B cell (primary cell): ENCODE measurements around the gene CALHM1. TPM values are rescaled to one million over a fixed set of nuclear protein-coding genes. Genes with fewer than 3 reads are reported as not detected.

Experiments used
- ATAC-seq: fragments of 200-7000 bp; cut with Tn5 transposase; one replicate; pipeline ENCODE4 v1.10.0; 2021; ENCODE audit warnings: low read depth, mild to moderate bottlenecking, moderate number of reproducible peaks, moderate library complexity
- CTCF ChIA-PET: fragments of 350-600 bp; sonication (Branson Sonifier 250); formaldehyde crosslinking; loops from one replicate; lab custom pipeline; 2021; ENCODE audit warnings: antibody characterized with exemption, inconsistent platforms; lab: Charles Lee
- POLR2A ChIA-PET: fragments of 350-600 bp; sonication (Branson Sonifier 250); formaldehyde crosslinking; loops from one replicate; lab custom pipeline; 2021; ENCODE audit warnings: antibody characterized with exemption; lab: Charles Lee
- DNase-seq: peaks from one replicate; pipeline ENCODE4 v3.0.0; 2013
- H2AFZ ChIP-seq: 2 replicates; pipeline ENCODE4 v1.6.1; 2012; ENCODE audit warnings: mild to moderate bottlenecking, low read depth, low read length; ENCODE audit not compliant: insufficient read depth, poor library complexity, severe bottlenecking
- H3K27ac ChIP-seq, 2 donors: 1 replicate in 1 of 2; 2 replicates in 1 of 2; pipeline ENCODE4 v1.5.1; 2012 to 2013; ENCODE audit warnings: low read length in 2 of 2, mild to moderate bottlenecking in 2 of 2, moderate library complexity in 1 of 2
- H3K27me3 ChIP-seq, 4 experiments: fragments of 200-600 bp in 1 of 4; sonication (generic) in 1 of 4; replicated peaks in 1 of 4; 1 replicate in 2 of 4; 2 replicates in 2 of 4; pipeline versions ENCODE4 v1.6.1 to v1.7.0; 2013 to 2016; ENCODE audit warnings: low read length in 3 of 4, mild to moderate bottlenecking in 2 of 4, mixed read lengths in 1 of 4, moderate library complexity in 1 of 4; ENCODE audit not compliant: insufficient read depth in 4 of 4, control insufficient read depth in 3 of 4; ENCODE audit errors: control extremely low read depth in 1 of 4
- H3K36me3 ChIP-seq, 2 experiments: replicated peaks in 1 of 2; 1 replicate in 1 of 2; 2 replicates in 1 of 2; pipeline versions ENCODE4 v1.6.1 to v1.7.1; 2013; ENCODE audit warnings: low read length in 1 of 2; ENCODE audit not compliant: insufficient read depth in 2 of 2, control insufficient read depth in 1 of 2; ENCODE audit errors: control extremely low read depth in 1 of 2, extremely low read depth in 1 of 2
- H3K4me1 ChIP-seq, 2 donors: fragments of 200-600 bp in 1 of 2; sonication (generic) in 1 of 2; 1 replicate in 1 of 2; 2 replicates in 1 of 2; pipeline versions ENCODE4 v1.5.1 to v1.6.1; 2013 to 2017; ENCODE audit warnings: low read length in 2 of 2; ENCODE audit not compliant: control insufficient read depth in 2 of 2, insufficient read depth in 2 of 2
- H3K4me2 ChIP-seq: replicated peaks from 2 replicates; pipeline ENCODE3; 2012; ENCODE audit warnings: mild to moderate bottlenecking, low read depth, low read length; ENCODE audit not compliant: poor library complexity, severe bottlenecking
- H3K4me3 ChIP-seq, 5 experiments: fragments of 200-600 bp in 1 of 5; sonication (generic) in 1 of 5; 1 replicate in 3 of 5; 2 replicates in 2 of 5; pipeline versions ENCODE4 v1.5.1 to v1.7.0; 2011 to 2016; ENCODE audit warnings: low read length in 4 of 5, mild to moderate bottlenecking in 4 of 5, low read depth in 2 of 5, control low read depth in 1 of 5, moderate library complexity in 1 of 5; ENCODE audit not compliant: insufficient read depth in 1 of 5; ENCODE audit errors: control extremely low read depth in 1 of 5, extremely low read depth in 1 of 5
- H3K79me2 ChIP-seq: fragments of 200-600 bp; sonication (generic); one replicate; pipeline ENCODE4 v1.6.0; 2016; ENCODE audit warnings: low read length; ENCODE audit not compliant: control insufficient read depth, insufficient read depth
- H3K9ac ChIP-seq: fragments of 200-600 bp; sonication (generic); 2 replicates; pipeline ENCODE4 v1.6.1; 2017; ENCODE audit warnings: mild to moderate bottlenecking, low read length, moderate library complexity
- H3K9me3 ChIP-seq, 3 donors: one replicate each; pipeline versions ENCODE4 v1.6.1 to v1.7.1; 2013; ENCODE audit warnings: low read length in 2 of 3; ENCODE audit not compliant: control insufficient read depth in 2 of 3, insufficient read depth in 1 of 3; ENCODE audit errors: control extremely low read depth in 1 of 3
- H4K20me1 ChIP-seq: 2 replicates; pipeline ENCODE4 v1.6.0; 2012; ENCODE audit warnings: mild to moderate bottlenecking, low read length; ENCODE audit not compliant: insufficient read depth, control insufficient read depth, poor library complexity, severe bottlenecking
- H3K27ac Mint-ChIP-seq: one replicate; pipeline ENCODE4 v1.8.0; 2021; ENCODE audit warnings: mixed read lengths
- H3K27me3 Mint-ChIP-seq: one replicate; pipeline ENCODE4 v1.8.0; 2021; ENCODE audit warnings: mixed read lengths
- H3K4me1 Mint-ChIP-seq: one replicate; pipeline ENCODE4 v1.8.0; 2021; ENCODE audit warnings: mixed read lengths
- H3K4me3 Mint-ChIP-seq: one replicate; pipeline ENCODE4 v1.8.0; 2021; ENCODE audit warnings: mixed read lengths
- H3K9me3 Mint-ChIP-seq: one replicate; pipeline ENCODE4 v1.8.0; 2022; ENCODE audit warnings: mixed read lengths; ENCODE audit not compliant: insufficient read depth
- CTCF ChIP-seq: fragments of 200-600 bp; IDR thresholded peaks from one replicate; pipeline ENCODE4 v1.8.0; 2022; ENCODE audit warnings: antibody characterized with exemption, mild to moderate bottlenecking
- EZH2 ChIP-seq: IDR thresholded peaks from 2 replicates; pipeline ENCODE4 v1.6.1; 2012; ENCODE audit warnings: borderline replicate concordance, low read depth, mild to moderate bottlenecking, moderate library complexity, low read length; ENCODE audit not compliant: insufficient read depth, poor library complexity, severe bottlenecking
- WGBS: methylation state at CpG from one replicate; pipeline ENCODE4 v1.1.5; 2013; ENCODE audit warnings: missing lambda C conversion rate; ENCODE audit not compliant: insufficient coverage; 5-methylcytosine and 5-hydroxymethylcytosine counted together
- intact Hi-C: fragments of 100-400 bp; cut with micrococcal nuclease; formaldehyde crosslinking; loops from one replicate; pipeline ENCODE4 v1.10.0; 2022
- polyA plus RNA-seq: library from polyadenylated mRNA; depleted of rRNA; stranded (reverse); fragments of >200 nt; gene quantifications from 2 replicates; pipeline ENCODE4 v1.2.3, GENCODE V29; 2012
- total RNA-seq, 2 donors: library from RNA; stranded (reverse); fragments of 120-200 nt in 1 of 2; gene quantifications; 1 replicate in 1 of 2; 2 replicates in 1 of 2; pipeline versions ENCODE4 v1.2.3 to v1.2.4, GENCODE V29; 2013 to 2022

The CALHM1 gene
- total and polyA plus RNA-seq, 2 donors (not counting 1 experiment from before 2014, with no cell fraction given): 0.16 to 0.34 TPM

- Mint-ChIP-seq H3K4me3 (no peak overlapping the region), H3K27me3 (peaks cover 48% of the 10 kb centered on the region), H3K27ac (no peak overlapping the region), H3K4me1 (no peaks in the 10 kb centered on the region), H3K9me3 (no peaks in the 10 kb centered on the region)
- intact Hi-C loops: no loop called here
- H2AFZ ChIP-seq: no peak overlapping the region
- H3K79me2 ChIP-seq: no peaks in the 10 kb centered on the region
- H3K9me3 ChIP-seq: no peaks in the 10 kb centered on the region
- ChIA-PET POLR2A (no interaction called here), CTCF (interaction anchor here (1.1 to 1.5 kb wide), 3 partner anchors 12 to 183 kb away, joined by 3 to 4 read pairs (median 3); no protein-coding TSS in a partner anchor)
- DNase-seq: no peak
- H3K4me2 ChIP-seq: no peak overlapping the region
- H3K36me3 ChIP-seq: no peaks in the 10 kb centered on the region
- H3K4me3 ChIP-seq: no peak overlapping the region
- 70% methylated on average over 10 of the region's 13 CpGs for WGBS
- H3K4me1 ChIP-seq: no peaks in the 10 kb centered on the region
- peaks cover 0 to 18% (median 3%) of the 10 kb centered on the region in 4 experiments for H3K27me3 ChIP-seq
- H3K9ac ChIP-seq: no peak overlapping the region
- no peak for ATAC-seq
- no peak overlapping the region for H3K27ac ChIP-seq
- TF ChIP-seq EZH2: no peak
- TF ChIP-seq CTCF: no peak
- H4K20me1 ChIP-seq: no peaks in the 10 kb centered on the region
These were observed 44.4 kb upstream of the CALHM1 start for GRCh38 chr10:103502849-103503660.

GRCh38 chr10:103501186-103501585 lies 42.5 kb upstream of the CALHM1 start:
- Histone ChIP-seq H3K36me3 (no peaks in the 10 kb centered on the region), H3K4me2 (no peak overlapping the region), H3K27ac (no peak overlapping the region), H3K27me3 (peaks cover 0 to 23% (median 3%) of the 10 kb centered on the region in 4 experiments), H3K4me3 (no peak overlapping the region), H4K20me1 (no peaks in the 10 kb centered on the region), H3K79me2 (no peaks in the 10 kb centered on the region), H3K9me3 (no peaks in the 10 kb centered on the region), H3K9ac (no peak overlapping the region), H3K4me1 (no peaks in the 10 kb centered on the region), H2AFZ (no peak overlapping the region)
- Mint-ChIP-seq H3K27me3 (peaks cover 52% of the 10 kb centered on the region), H3K4me1 (no peaks in the 10 kb centered on the region), H3K9me3 (no peaks in the 10 kb centered on the region), H3K27ac (no peak overlapping the region), H3K4me3 (no peak overlapping the region)
- POLR2A ChIA-PET: no interaction called here
- 82% methylated on average over 3 of the region's 3 CpGs for WGBS
- DNase-seq (no peak), ATAC-seq (no peak)
- TF ChIP-seq EZH2 (no peak), CTCF (no peak)
- intact Hi-C loops: no loop called here
- CTCF ChIA-PET: interaction anchor here (1.2 to 1.5 kb wide), 2 partner anchors 8 to 16 kb away, joined by 3 read pairs; no protein-coding TSS in a partner anchor
